K562 (cell line): Measurements from ENCODE around the gene DHX58.

Experiments used
- ATF2 ChIP-seq: sonication (generic); formaldehyde crosslinking; IDR thresholded peaks from 2 replicates; pipeline ENCODE4 v1.8.1; 2022; ENCODE audit warnings: missing genetic modification reagents
- CTCF ChIP-seq, 3 experiments: IDR thresholded peaks in 2 of 3; conservative IDR thresholded peaks in 1 of 3; 2 replicates each; pipeline ENCODE4 v1.5.1; 2011 to 2012; ENCODE audit warnings: low read length in 3 of 3, mild to moderate bottlenecking in 3 of 3, control low read depth in 2 of 3, improper control_type of control experiment in 1 of 3, inconsistent platforms in 1 of 3, low read depth in 1 of 3, mixed read lengths in 1 of 3, moderate library complexity in 1 of 3; ENCODE audit not compliant: insufficient read depth in 2 of 3

- TF ChIP-seq CTCF (IDR thresholded peaks at IDR 0.05 in 2 of 3, conservative IDR thresholded peaks at IDR 0.05 in 1 of 3; ENCODE audit: insufficient read depth in 2 of 3, low read depth in 1 of 3, low read length in 3 of 3) (peak; percentile 81 to 97 (median 87)), ATF2 (CRISPR knock-in tag) (no peak)
Observed at GRCh38 chr17:42067371-42068091, 45.0 kb downstream of the DHX58 start.
